Endothelial cell of umbilical vein (primary cell): ENCODE data around the gene INTS11. TPM values are rescaled to one million over a fixed set of nuclear protein-coding genes. Genes with fewer than 3 reads are reported as not detected.

Experiments
- BruUV-seq: library from RNA; stranded (reverse); fragments of 400-500 nt; replicated peaks from 2 replicates; lab custom pipeline; 2021; lab: Mats Ljungman, UMichigan
- CTCF ChIA-PET: fragments of 300-600, 350-600 bp; sonication (Branson Sonifier 250); formaldehyde crosslinking; loops from one replicate; lab custom pipeline; 2021; ENCODE audit warnings: antibody characterized with exemption, inconsistent platforms; lab: Charles Lee
- POLR2A ChIA-PET: fragments of 300-600, 350-600 bp; sonication (Branson Sonifier 250); formaldehyde crosslinking; loops from one replicate; lab custom pipeline; 2021; ENCODE audit warnings: antibody characterized with exemption, inconsistent platforms; lab: Charles Lee
- DNase-seq: peaks from one replicate; pipeline ENCODE4 v3.0.0-alpha.2; 2011; ENCODE audit warnings: low read depth, low spot score
- FAIRE-seq: peaks from 2 replicates; lab custom pipeline; 2011; peaks lifted over from hg19 to GRCh38; lab: Jason Lieb, UNC
- H2AFZ ChIP-seq: 2 replicates; pipeline ENCODE4 v1.6.0; 2012; ENCODE audit warnings: low read depth, low read length, control low read depth, inconsistent platforms
- H3K27ac ChIP-seq: 2 replicates; pipeline ENCODE4 v1.5.1; 2011; ENCODE audit warnings: low read depth, mild to moderate bottlenecking, control low read depth, low read length, moderate library complexity; ENCODE audit not compliant: insufficient read depth
- H3K27me3 ChIP-seq, 2 experiments: 2 replicates each; pipeline versions ENCODE4 v1.6.0 to v1.6.1; 2011; ENCODE audit warnings: low read length in 2 of 2, mixed read lengths in 1 of 2; ENCODE audit not compliant: control insufficient read depth in 2 of 2, insufficient read depth in 2 of 2
- H3K36me3 ChIP-seq, 2 experiments: 2 replicates in 1 of 2; 3 replicates in 1 of 2; pipeline ENCODE4 v1.5.1; 2011; ENCODE audit warnings: low read length in 2 of 2, mild to moderate bottlenecking in 1 of 2, moderate library complexity in 1 of 2; ENCODE audit not compliant: control insufficient read depth in 2 of 2, insufficient read depth in 2 of 2; ENCODE audit errors: extremely low read depth in 1 of 2
- H3K4me1 ChIP-seq: 3 replicates; pipeline ENCODE4 v1.5.1; 2011; ENCODE audit warnings: mild to moderate bottlenecking, low read length; ENCODE audit not compliant: control insufficient read depth, insufficient read depth; ENCODE audit errors: extremely low read depth
- H3K4me2 ChIP-seq: 2 replicates; pipeline ENCODE4 v1.6.1; 2011; ENCODE audit warnings: low read length, control low read depth, mixed read lengths; ENCODE audit not compliant: insufficient read depth
- H3K4me3 ChIP-seq, 3 experiments: fragments of 200-600 bp in 1 of 3; sonication (generic), shearing (Covaris generic) in 1 of 3; replicated peaks in 1 of 3; 2 replicates each; pipeline ENCODE4 v1.5.1; 2011 to 2016; ENCODE audit warnings: control low read depth in 3 of 3, low read length in 3 of 3, mild to moderate bottlenecking in 2 of 3, inconsistent platforms in 1 of 3, low read depth in 1 of 3, moderate library complexity in 1 of 3; ENCODE audit not compliant: insufficient read depth in 1 of 3
- H3K79me2 ChIP-seq: 2 replicates; pipeline ENCODE4 v1.6.0; 2012; ENCODE audit warnings: low read length, inconsistent platforms; ENCODE audit not compliant: control insufficient read depth, insufficient read depth
- H3K9ac ChIP-seq: replicated peaks from 2 replicates; pipeline ENCODE3; 2011; ENCODE audit warnings: low read length, control low read depth; ENCODE audit not compliant: insufficient read depth; ENCODE audit errors: extremely low read depth
- H3K9me1 ChIP-seq: replicated peaks from 3 replicates; pipeline ENCODE4 v1.6.0; 2011; ENCODE audit warnings: mild to moderate bottlenecking, low read length; ENCODE audit not compliant: control insufficient read depth, insufficient read depth; ENCODE audit errors: extremely low read depth
- H3K9me3 ChIP-seq: replicated peaks from 2 replicates; pipeline ENCODE4 v1.5.1; 2012; ENCODE audit warnings: low read length, inconsistent platforms; ENCODE audit not compliant: control insufficient read depth, insufficient read depth
- H4K20me1 ChIP-seq: replicated peaks from 2 replicates; pipeline ENCODE3; 2011; ENCODE audit warnings: mild to moderate bottlenecking, low read length; ENCODE audit not compliant: control insufficient read depth, insufficient read depth; ENCODE audit errors: extremely low read depth
- CTCF ChIP-seq, 2 donors: IDR thresholded peaks; 1 replicate in 1 of 2; 2 replicates in 1 of 2; pipeline ENCODE4 v1.5.1; 2011; ENCODE audit warnings: low read length in 2 of 2, mild to moderate bottlenecking in 2 of 2, moderate library complexity in 2 of 2, control low read depth in 1 of 2, inconsistent platforms in 1 of 2, low read depth in 1 of 2; ENCODE audit not compliant: insufficient read depth in 1 of 2; ENCODE audit errors: extremely low read depth in 1 of 2
- EZH2 ChIP-seq: IDR thresholded peaks from 2 replicates; pipeline ENCODE4 v1.6.1; 2012; ENCODE audit warnings: borderline replicate concordance, low read depth, mild to moderate bottlenecking, moderate library complexity, low read length, inconsistent platforms; ENCODE audit not compliant: severe bottlenecking
- FOS ChIP-seq: IDR thresholded peaks from 2 replicates; pipeline ENCODE4 v1.6.1; 2011; ENCODE audit warnings: mild to moderate bottlenecking, low read length, moderate library complexity, borderline replicate concordance; ENCODE audit not compliant: insufficient read depth
- GATA2 ChIP-seq: IDR thresholded peaks from 2 replicates; pipeline ENCODE4 v1.7.0; 2011; ENCODE audit warnings: low read depth, mild to moderate bottlenecking, moderate library complexity, mixed read lengths, low read length; ENCODE audit not compliant: insufficient read length, insufficient read depth
- JUN ChIP-seq: IDR thresholded peaks from 2 replicates; pipeline ENCODE4 v1.6.1; 2011; ENCODE audit warnings: borderline replicate concordance, low read depth; ENCODE audit not compliant: insufficient read length, insufficient read depth
- MAX ChIP-seq: IDR thresholded peaks from 2 replicates; pipeline ENCODE4 v1.6.1; 2011; ENCODE audit not compliant: insufficient read depth, insufficient read length
- MYC ChIP-seq: IDR thresholded peaks from one replicate; pipeline ENCODE4 v1.6.1; 2011; ENCODE audit warnings: mild to moderate bottlenecking, low read depth, low read length
- POLR2A ChIP-seq: IDR thresholded peaks from 2 replicates; pipeline ENCODE4 v1.6.1; 2012; ENCODE audit warnings: low read depth, mild to moderate bottlenecking, control low read depth, low read length
- POLR2AphosphoS5 ChIP-seq: IDR thresholded peaks from 2 replicates; pipeline ENCODE4 v1.6.1; 2012; ENCODE audit warnings: low read depth, mild to moderate bottlenecking, control low read depth, low read length, moderate library complexity; ENCODE audit not compliant: insufficient read depth
- dilution Hi-C: fragments of 300-500 bp; cut with MboI; formaldehyde crosslinking; loops from one replicate; pipeline ENCODE4 v1.15.0; 2019; ENCODE audit warnings: low sequenced_read_pairs; ENCODE audit not compliant: extremely low pct_ligation_motif_present
- intact Hi-C: fragments of 100-400 bp; cut with micrococcal nuclease; formaldehyde crosslinking; loops from one replicate; pipeline ENCODE4 v1.10.0; 2022
- polyA plus RNA-seq, 4 experiments: library from polyadenylated mRNA; depleted of rRNA in 3 of 4; stranded (reverse) in 3 of 4; unstranded in 1 of 4; fragments of >200 nt; gene quantifications; 2 replicates each; pipeline versions ENCODE4 v1.2.1 to v1.2.3, GENCODE V29; 2011 to 2012; ENCODE audit warnings: missing spikeins in 1 of 4
- total RNA-seq: library from RNA; stranded (reverse); gene quantifications from 2 replicates; pipeline ENCODE4 v1.2.3, GENCODE V29; 2021

The INTS11 gene
- total and polyA plus RNA-seq, 2 donors (not counting 3 experiments of a cell fraction or from before 2014, with no cell fraction given): 132 to 222 TPM

- no peaks in the 10 kb centered on the region for H3K9me3 ChIP-seq
- H4K20me1 ChIP-seq: no peaks in the 10 kb centered on the region
- intact Hi-C loops: no loop called here
- dilution Hi-C loops: no loop called here
- no peak for TF ChIP-seq FOS
- TF ChIP-seq MAX: no peak
- no peak for TF ChIP-seq GATA2
- TF ChIP-seq MYC: no peak
- no peak for TF ChIP-seq EZH2
- no peak for TF ChIP-seq POLR2A
- TF ChIP-seq CTCF (IDR thresholded peaks at IDR 0.05; ENCODE audit: extremely low read depth in 1 of 2, insufficient read depth in 1 of 2, low read depth in 1 of 2, low read length in 2 of 2): no peak
- no peak for TF ChIP-seq POLR2AphosphoS5
- no peak for TF ChIP-seq JUN
- ChIA-PET CTCF (interaction anchor here (0.6 to 5.5 kb wide), 30 partner anchors 12 to 315 kb away, joined by 3 to 286 read pairs (median 5); partner anchors contain the start of genes B3GALT6, PERM1, SDF4 and UBE2J2), POLR2A (interaction anchor here (1.0 kb wide), 1 partner anchor 169 kb away, joined by 4 read pairs; no protein-coding TSS in a partner anchor)
- no peak overlapping the region for H3K4me2 ChIP-seq
- no peak overlapping the region for H3K27ac ChIP-seq
- no peaks in the 10 kb centered on the region for H3K4me1 ChIP-seq
- H3K27me3 ChIP-seq: no peaks in the 10 kb centered on the region
- H3K36me3 ChIP-seq: no peaks in the 10 kb centered on the region
- FAIRE-seq (no peak), DNase-seq (no peak)
- H3K4me3 ChIP-seq: no peak overlapping the region
- H3K79me2 ChIP-seq: no peaks in the 10 kb centered on the region
- no peak overlapping the region for H2AFZ ChIP-seq
- H3K9me1 ChIP-seq: no peaks in the 10 kb centered on the region
- no peak overlapping the region for H3K9ac ChIP-seq
- no TSS peak for BruUV-seq
Observed at GRCh38 chr1:1291023-1291528, 33.4 kb downstream of the INTS11 start.
